Head of caudate nucleus (tissue), 42 donors: ENCODE results near the gene OR9G4.

Experiments
- DNase-seq, 42 donors: peaks; one replicate each; pipeline versions ENCODE4 v3.0.0 to v3.0.0-alpha.2; 2020 to 2021; ENCODE audit warnings: mixed read lengths in 7 of 42
- intact Hi-C: fragments of 100-400 bp; cut with DNase I; formaldehyde crosslinking; loops from one replicate; pipeline ENCODE4 v1.15.0; 2022

Gene OR9G4

DNA sequence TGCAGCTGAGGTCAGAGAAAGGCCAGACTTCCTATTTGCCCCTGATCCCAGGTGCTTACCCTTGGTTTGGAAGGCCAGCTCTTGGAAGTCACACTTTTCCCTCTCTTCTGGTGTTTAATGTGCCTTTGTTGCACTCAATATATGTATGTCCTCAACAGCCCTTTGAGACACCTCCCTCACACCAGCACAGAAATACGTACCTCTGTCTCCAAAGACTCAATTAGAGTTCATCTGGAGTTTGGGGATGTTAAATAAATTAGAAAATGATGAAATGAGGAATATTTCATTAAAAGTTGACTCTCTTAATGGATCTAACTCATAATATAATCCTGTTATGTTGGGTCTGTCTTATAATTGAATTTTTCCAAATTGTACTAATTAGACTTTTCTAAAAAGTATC is at the start of gene OR9G4:
OR9G4 (minus strand) TSS at position 101 of the 400 bp plus-strand sequence. CDS start 4,931 bp downstream, outside the sequence.
- intact Hi-C loops: no loop called here
- no peak for DNase-seq

- peak in 8 of 42 donors; percentile 6 to 35 (median 14) for DNase-seq
- intact Hi-C loops: loop anchor here (10.0 kb wide), 1 partner anchor 159 kb away; no protein-coding TSS in a partner anchor
These were observed 35.0 kb upstream of the OR9G4 start for GRCh38 chr11:56783448-56784041.

- intact Hi-C loops: loop anchor here (10.0 kb wide), 1 partner anchor 158 kb away; no protein-coding TSS in a partner anchor
- no peak for DNase-seq
These were observed 33.8 kb upstream of the OR9G4 start for GRCh38 chr11:56782167-56782847.

GRCh38 chr11:56776809-56777208 is 28.3 kb upstream of the OR9G4 start:
- intact Hi-C loops: no loop called here

GRCh38 chr11:56764976-56765375 is 16.5 kb upstream of the OR9G4 start:
- no peak for DNase-seq
- intact Hi-C loops: no loop called here

More at GRCh38 chr11:56776809-56777208, 28.3 kb upstream of the OR9G4 start:
- DNase-seq: no peak

GRCh38 chr11:56751480-56751879 is 3.0 kb upstream of the OR9G4 start:
- intact Hi-C loops: no loop called here

GRCh38 chr11:56750190-56750589 is 1.7 kb upstream of the OR9G4 start:
- intact Hi-C loops: no loop called here

More at GRCh38 chr11:56751480-56751879, 3.0 kb upstream of the OR9G4 start:
- no peak for DNase-seq

GRCh38 chr11:56740886-56741285 is 7.6 kb downstream of the OR9G4 start:
- intact Hi-C loops: no loop called here
- DNase-seq: no peak

More at GRCh38 chr11:56750190-56750589, 1.7 kb upstream of the OR9G4 start:
- no peak for DNase-seq

- intact Hi-C loops: no loop called here
These were observed 8.4 kb downstream of the OR9G4 start for GRCh38 chr11:56740107-56740506.

DNA sequence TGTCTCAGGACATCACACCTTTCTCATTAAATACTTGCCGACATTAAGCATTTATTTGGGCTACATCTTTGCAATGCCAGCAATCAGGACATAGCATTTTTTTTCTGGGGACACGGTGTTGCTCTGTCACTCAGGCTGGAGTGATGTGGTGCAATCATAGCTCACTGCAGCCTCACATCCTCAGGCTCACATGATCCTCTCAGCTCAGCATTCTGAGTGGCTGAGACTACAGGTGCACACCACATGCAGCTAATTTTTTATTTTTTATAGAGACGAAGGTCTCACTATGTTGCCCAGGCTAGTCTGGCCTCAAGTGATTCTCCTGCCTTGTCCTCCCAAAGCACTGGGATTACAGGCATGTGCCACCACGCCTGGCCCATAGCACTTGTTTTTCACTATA is 28.0 kb downstream of the OR9G4 start:
- intact Hi-C loops: no loop called here
- DNase-seq: no peak

More at GRCh38 chr11:56740107-56740506, 8.4 kb downstream of the OR9G4 start:
- no peak for DNase-seq

DNA sequence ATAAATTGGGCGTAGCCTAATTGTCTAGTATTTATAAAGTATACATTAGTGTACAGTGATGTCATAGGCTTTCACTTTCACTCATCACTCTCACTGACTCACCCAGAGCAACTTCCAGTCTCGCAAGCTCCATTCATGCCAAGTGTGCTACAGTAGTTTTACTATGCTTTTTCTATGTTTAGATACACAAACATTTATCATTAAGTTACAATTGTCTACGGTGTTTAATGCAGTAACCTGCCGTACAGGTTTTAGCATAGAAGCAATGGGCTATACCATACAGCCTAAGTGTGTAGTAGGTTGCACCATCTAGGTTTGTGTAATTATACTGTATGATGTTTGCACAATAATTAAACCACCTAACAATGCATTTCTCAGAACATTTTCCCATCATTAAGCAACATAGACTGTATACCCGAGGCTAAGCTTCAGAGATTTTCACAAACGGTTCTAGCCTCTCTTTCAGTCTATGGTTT is 32.1 kb downstream of the OR9G4 start:
- no peak for DNase-seq
- intact Hi-C loops: no loop called here

DNA sequence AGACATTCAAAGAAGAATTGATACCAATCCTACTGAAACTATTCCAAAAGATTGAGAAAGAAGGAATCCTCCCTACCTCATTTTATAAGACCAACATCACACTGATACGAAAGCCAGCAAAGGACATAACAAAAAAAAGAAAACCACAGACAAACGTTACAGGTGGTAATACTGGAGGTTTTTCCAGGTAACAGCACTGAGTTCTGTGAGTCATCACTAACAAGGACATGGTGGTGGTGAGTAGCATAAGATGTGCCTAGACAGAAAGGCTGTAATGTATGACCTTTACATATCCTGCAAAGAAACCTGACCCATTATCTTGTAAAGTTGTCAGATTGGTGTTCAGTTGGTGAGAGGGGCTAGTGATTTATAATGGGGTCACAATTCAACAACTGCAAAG is 34.3 kb downstream of the OR9G4 start:
- DNase-seq: no peak
- intact Hi-C loops: no loop called here

- intact Hi-C loops: no loop called here
These were observed 42.0 kb downstream of the OR9G4 start for GRCh38 chr11:56706486-56706885.

GRCh38 chr11:56705784-56706396 is 42.6 kb downstream of the OR9G4 start:
- no peak for DNase-seq
- intact Hi-C loops: no loop called here

More at GRCh38 chr11:56706486-56706885, 42.0 kb downstream of the OR9G4 start:
- DNase-seq: no peak

- no peak for DNase-seq
- intact Hi-C loops: no loop called here
These were observed 47.5 kb downstream of the OR9G4 start for GRCh38 chr11:56700914-56701485.

GRCh38 chr11:56700242-56700913 is 48.1 kb downstream of the OR9G4 start:
- intact Hi-C loops: no loop called here
- peak in 1 of 42 donors; percentile 1 for DNase-seq

GRCh38 chr11:56698795-56699194 is 49.7 kb downstream of the OR9G4 start, which contains the start of gene OR9G1:
Gene OR9G1, plus strand, starts transcription at chr11:56699095. Its CDS starts 1,293 bp downstream, at chr11:56700388.
- intact Hi-C loops: no loop called here
- DNase-seq: no peak

GRCh38 chr11:56693428-56693827 is 55.1 kb downstream of the OR9G4 start:
- intact Hi-C loops: no loop called here
- DNase-seq: no peak
